Renal pelvis (tissue), 4 donors: ENCODE data around the gene POLA1. TPM values are rescaled to one million over a fixed set of nuclear protein-coding genes. Genes with fewer than 3 reads are reported as not detected.

Experiments
- DNase-seq: peaks from one replicate; pipeline ENCODE4 v3.0.0-alpha.2; 2013
- polyA plus RNA-seq, 3 donors: library from polyadenylated mRNA; unstranded; fragments of 120-200 nt; gene quantifications; one replicate each; pipeline ENCODE4 v1.2.1, GENCODE V29; 2013; ENCODE audit not compliant: insufficient read length in 3 of 3

POLA1 gene
- polyA plus RNA-seq, 3 donors, result 15.8 to 17.9 (median 17.7) TPM

GRCh38 chrX:24877288-24877664 lies 183.6 kb downstream of the POLA1 start:
- DNase-seq, result no peak

GRCh38 chrX:24877854-24878650 lies 184.3 kb downstream of the POLA1 start:
- DNase-seq, result no peak

GRCh38 chrX:24879679-24880078 lies 186.0 kb downstream of the POLA1 start:
- DNase-seq, result no peak

- no peak for DNase-seq
These were observed 193.2 kb downstream of the POLA1 start for GRCh38 chrX:24886916-24887315.

- no peak for DNase-seq
These were observed 197.0 kb downstream of the POLA1 start for GRCh38 chrX:24890677-24891076.

GRCh38 chrX:24899391-24899790 lies 205.7 kb downstream of the POLA1 start:
- no peak for DNase-seq

- DNase-seq, result no peak
These were observed 206.5 kb downstream of the POLA1 start for GRCh38 chrX:24900234-24900633.

GRCh38 chrX:24902806-24903205 lies 209.1 kb downstream of the POLA1 start:
- no peak for DNase-seq

- DNase-seq, result no peak
These were observed 225.0 kb downstream of the POLA1 start for GRCh38 chrX:24918715-24919114.

- no peak for DNase-seq
These were observed 227.1 kb downstream of the POLA1 start for GRCh38 chrX:24920769-24921168.

- DNase-seq, result no peak
These were observed 231.7 kb downstream of the POLA1 start for GRCh38 chrX:24925430-24925829.

- no peak for DNase-seq
These were observed 233.7 kb downstream of the POLA1 start for GRCh38 chrX:24927372-24927771.

GRCh38 chrX:24928114-24928513 lies 234.4 kb downstream of the POLA1 start:
- DNase-seq, result no peak

GRCh38 chrX:24934279-24934678 lies 240.6 kb downstream of the POLA1 start:
- no peak for DNase-seq

GRCh38 chrX:24945009-24945408 lies 251.3 kb downstream of the POLA1 start:
- DNase-seq, result no peak

GRCh38 chrX:24946369-24946768 lies 252.7 kb downstream of the POLA1 start:
- DNase-seq, result no peak

GRCh38 chrX:24954732-24955131 lies 261.0 kb downstream of the POLA1 start:
- no peak for DNase-seq

- no peak for DNase-seq
These were observed 261.7 kb downstream of the POLA1 start for GRCh38 chrX:24955372-24955930.

GRCh38 chrX:24956828-24957227 lies 263.1 kb downstream of the POLA1 start:
- DNase-seq, result no peak

- DNase-seq, result no peak
These were observed 268.1 kb downstream of the POLA1 start for GRCh38 chrX:24961809-24962208.

GRCh38 chrX:24963823-24964222 lies 270.1 kb downstream of the POLA1 start:
- DNase-seq, result no peak

- DNase-seq, result no peak
These were observed 271.7 kb downstream of the POLA1 start for GRCh38 chrX:24965372-24965771.

- no peak for DNase-seq
These were observed 276.1 kb downstream of the POLA1 start for GRCh38 chrX:24969812-24970211.

- DNase-seq, result no peak
These were observed 285.4 kb downstream of the POLA1 start for GRCh38 chrX:24979081-24979480.
